SK-N-DZ (cell line): ENCODE measurements around the gene SNCAIP.
"Not testable (repeated sequence)": the region's sequence is repeated elsewhere in the genome, so short reads cannot be mapped to it uniquely, and the experiment has no call there.

Source experiments
- DNase-seq: peaks from one replicate; pipeline ENCODE4 v3.0.0-alpha.2; 2015; ENCODE audit warnings: low spot score

The SNCAIP gene

GRCh38 chr5:122314036-122314435, 2.0 kb downstream of the SNCAIP start:
- no peak for DNase-seq

DNA sequence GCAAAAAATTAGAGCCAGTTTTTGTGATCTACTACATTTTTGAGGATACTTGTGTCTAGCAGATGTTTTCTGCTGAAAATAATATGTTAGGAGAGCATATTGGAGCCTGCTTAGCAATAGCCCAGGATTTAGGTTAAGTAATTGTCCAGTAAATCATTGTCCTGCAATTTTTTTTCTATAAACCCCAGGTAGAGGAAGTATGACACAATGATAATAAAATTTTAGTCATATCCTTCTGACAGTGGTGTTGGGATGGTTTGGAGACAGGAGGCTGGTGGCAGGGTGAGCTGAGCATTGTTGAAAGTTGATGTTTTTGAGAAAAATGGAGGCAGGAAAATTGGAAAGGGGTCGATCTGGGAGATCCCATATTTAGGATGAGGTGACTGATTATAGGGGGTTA, 3.5 kb downstream of the SNCAIP start:
- DNase-seq = no peak

DNA sequence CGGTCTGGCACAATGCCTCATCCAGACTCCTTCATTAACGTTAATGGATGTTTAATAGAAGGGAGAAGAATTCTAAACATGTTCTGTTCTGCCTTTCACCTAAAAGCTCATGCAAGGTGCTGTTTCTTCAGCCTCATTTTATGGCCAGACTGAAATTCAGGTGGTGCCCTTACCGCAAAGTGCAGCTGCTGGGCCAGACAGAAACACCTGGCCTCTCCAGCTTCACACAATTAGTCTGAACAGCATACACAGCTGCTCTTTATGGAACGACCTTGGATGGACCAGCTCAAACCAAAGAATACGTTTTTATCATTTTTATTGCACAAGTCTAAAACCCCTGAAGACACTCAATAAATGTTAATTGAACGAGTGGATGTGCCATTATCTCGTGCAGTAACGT, 4.6 kb downstream of the SNCAIP start:
- DNase-seq = no peak

DNA sequence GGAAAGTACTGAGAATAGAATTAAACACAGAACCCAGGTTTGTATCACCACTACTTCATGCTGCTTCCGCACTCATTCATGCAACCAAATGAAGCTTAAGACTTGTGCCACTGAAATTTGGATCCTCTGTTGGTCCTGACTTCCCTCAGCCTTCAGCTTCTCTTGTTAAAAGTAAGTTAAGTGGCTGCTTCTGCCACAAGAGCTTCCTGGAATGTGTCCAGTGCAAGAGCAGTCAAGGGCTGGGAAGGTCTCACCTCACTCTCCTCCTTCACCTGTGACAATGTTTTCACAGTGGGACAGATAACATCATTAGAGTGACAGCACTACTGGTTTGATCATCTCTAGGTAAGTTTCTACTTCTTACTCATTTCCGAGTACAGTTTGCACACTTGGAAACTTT, 7.9 kb downstream of the SNCAIP start:
- no peak for DNase-seq

DNA sequence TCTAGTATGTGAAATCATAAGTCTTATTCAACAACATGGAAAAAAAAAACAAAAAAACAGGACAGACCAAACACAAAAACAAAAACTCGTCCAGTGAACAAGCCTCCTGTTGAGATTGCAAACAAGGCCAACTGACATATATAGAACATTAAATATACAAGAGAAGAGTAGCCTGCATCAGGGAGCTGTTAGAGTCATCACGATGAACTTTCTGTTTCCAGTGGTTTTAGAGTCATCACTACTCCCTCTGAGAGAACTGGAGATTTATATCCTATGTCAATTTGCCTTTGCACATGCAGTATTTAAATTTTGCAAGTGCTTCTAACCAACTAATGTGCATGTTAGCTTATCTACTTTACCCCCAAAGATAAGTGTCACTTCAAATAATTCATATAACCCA, 9.9 kb downstream of the SNCAIP start:
- no peak for DNase-seq

- DNase-seq = no peak
These were observed 10.9 kb downstream of the SNCAIP start for GRCh38 chr5:122322801-122323548.

DNA sequence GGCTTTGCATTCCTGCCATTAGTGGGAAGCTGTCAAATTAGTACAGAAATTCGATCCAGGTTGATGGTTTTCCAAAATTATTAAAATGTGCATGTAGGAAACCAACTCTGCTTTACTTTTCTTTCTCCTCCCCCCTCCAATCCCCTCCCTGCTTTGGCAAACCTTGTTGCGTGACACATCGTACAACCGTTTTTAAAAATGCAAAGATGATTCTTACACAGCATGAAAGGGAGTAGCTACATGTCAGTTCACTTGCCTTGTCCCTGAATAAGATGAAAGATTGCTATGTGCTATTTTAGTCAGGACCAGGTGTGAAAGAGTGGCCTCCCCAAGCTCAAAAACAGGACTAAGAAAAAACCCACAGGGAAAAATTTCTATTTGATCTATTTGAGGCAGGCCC, 11.7 kb downstream of the SNCAIP start:
- DNase-seq = no peak

DNA sequence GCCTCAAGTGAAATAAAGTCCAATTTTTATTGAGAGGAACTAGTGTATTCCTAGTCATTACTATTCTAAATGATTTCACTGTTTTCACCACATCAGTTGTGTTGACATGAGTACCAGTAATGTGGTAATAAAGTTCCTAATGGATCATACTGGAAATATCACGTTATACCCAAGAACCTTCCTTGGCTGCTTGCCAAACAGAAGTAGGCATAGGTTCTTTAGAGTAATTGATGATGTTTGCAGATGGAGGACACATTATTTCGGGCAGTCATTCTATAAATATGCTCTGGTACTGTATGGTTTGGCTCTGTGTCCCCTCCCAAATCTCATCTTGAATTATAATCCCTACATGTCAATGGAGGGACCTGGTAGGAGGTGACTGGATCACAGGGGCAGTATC, 15.1 kb downstream of the SNCAIP start:
- DNase-seq = no peak

- no peak for DNase-seq
These were observed 18.8 kb downstream of the SNCAIP start for GRCh38 chr5:122330881-122331280.

DNA sequence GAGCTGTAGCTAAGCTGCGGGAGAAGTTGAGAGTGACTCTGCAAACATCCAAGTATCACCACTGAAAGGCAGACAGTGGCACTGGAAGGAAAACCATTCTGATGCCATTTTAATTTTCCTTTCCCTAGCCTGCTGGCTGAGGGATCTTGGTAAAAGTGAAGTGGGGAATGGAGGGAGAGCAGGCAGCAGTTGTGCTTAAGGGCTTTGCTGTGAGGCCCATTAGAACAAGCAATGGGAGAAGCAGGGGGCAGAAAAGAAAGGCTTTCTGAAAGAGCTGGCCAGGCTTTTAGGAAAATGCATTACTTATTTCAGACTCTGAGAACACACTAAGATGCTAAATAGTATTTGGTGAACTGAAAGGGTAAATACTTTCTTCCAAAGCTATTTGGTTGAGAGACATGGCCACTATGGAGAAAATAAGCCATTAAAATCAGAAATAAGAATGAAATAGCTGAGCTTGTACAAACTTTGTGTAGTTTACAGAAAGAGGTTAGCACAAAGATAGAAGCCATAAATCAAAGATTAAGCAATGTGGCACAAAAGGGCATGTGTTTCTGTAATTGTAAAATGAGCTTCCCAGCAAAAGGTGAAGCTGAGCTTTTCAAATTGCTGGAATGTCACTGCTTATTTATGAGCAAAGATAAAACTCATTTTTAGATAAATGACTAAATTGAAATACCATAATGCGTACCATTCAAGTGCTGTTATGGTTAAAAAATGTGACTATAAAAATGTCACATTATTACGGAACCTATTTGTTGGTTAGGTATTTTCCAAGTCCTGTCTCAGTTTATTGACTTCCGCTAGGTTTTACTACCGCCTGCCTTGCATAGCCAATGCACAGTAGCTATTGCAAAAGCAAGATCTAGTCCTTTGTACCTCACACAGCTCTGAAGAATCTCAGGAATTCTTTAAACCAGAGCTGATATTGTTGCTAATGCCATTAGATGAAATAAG, 20.8 kb downstream of the SNCAIP start:
- no peak for DNase-seq

- no peak for DNase-seq
These were observed 21.5 kb downstream of the SNCAIP start for GRCh38 chr5:122333564-122333963.

DNA sequence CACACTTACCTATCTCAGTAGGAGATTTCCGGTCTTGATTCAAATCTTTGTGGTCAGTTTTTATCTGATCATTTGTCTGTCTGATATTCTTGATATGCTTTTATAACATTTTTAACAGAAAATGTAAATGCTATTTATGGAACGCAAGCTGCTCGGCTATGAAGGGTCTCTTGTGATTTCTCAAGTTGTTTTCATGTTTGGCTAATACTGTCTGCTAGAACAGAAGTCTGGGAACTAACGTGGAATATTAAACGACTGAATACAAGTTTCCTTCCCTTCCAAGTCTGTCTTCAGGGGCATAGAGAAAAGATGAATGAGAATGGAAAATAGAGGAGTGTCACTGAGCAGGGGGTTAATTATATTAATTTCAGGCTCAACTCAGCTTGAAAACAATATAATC, 27.6 kb downstream of the SNCAIP start:
- DNase-seq = no peak

DNA sequence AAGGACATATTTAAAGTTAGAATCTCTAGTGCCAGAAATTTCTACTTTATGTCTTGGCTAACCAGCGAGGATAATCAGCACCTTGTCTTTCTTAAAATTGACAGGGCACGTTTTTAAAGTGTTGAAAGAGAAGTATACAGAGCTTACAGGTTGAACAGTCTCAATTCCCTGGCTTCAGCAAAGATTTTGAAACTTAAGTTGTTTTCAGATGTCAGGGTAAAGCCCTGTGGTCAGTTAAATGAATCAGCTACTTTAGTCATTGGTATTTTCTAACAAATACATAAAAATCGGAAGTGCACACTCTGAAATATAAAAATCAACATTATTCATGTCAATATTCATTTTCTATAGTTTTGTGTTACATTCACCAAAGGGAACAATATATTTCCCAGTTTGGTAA, 29.1 kb downstream of the SNCAIP start:
- no peak for DNase-seq

GRCh38 chr5:122342256-122342655, 30.2 kb downstream of the SNCAIP start:
- no peak for DNase-seq

DNA sequence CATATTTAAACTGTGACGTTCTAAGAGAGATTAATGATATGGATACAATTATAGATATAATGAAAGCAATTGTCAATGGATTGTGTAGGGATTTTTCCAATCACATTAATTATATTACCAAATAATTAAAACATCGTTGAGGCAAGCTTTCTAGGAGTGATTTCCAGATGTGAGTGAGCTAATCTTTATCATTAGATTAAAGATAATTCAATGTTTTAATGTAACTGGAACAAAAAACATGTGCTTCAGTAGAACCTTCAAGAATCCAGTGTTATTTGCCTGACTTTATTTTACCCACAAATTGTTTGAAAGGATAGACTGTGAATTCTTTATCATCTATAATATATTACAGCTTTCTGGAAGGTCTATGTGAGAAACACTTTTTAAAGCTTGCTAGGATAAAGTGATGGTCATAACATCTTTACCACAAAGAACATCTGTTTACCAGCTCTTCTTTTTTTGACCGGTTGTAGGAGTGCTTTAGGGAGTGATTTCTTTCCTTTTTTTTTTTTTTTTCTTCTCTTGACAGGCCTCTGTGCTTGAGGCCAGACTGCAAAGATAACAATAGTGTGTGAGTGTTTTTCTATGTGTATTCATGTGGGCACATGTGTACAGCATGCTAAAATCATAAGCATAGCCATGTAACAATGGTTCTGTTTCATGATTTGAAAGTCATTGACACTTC, 35.0 kb downstream of the SNCAIP start:
- no peak for DNase-seq

DNA sequence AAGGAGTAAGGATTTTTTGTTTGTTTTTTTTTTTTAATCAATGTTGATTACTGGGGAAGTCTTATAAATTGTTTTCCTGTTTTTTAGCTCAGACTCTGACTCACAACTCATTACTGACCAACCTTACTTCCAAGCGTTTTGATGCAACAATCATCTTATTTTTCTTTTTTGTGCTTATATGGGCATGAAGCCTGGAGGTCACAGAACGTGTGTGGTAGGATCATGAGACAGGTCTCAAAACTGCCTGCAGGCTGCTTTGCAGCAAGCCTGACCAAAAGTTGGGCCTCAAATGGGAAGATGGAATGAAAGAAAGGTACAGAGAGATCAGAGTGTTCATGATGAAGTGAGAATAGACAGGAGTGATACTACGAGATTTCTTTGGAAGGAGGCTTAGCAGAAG, 38.5 kb downstream of the SNCAIP start:
- DNase-seq = no peak

DNA sequence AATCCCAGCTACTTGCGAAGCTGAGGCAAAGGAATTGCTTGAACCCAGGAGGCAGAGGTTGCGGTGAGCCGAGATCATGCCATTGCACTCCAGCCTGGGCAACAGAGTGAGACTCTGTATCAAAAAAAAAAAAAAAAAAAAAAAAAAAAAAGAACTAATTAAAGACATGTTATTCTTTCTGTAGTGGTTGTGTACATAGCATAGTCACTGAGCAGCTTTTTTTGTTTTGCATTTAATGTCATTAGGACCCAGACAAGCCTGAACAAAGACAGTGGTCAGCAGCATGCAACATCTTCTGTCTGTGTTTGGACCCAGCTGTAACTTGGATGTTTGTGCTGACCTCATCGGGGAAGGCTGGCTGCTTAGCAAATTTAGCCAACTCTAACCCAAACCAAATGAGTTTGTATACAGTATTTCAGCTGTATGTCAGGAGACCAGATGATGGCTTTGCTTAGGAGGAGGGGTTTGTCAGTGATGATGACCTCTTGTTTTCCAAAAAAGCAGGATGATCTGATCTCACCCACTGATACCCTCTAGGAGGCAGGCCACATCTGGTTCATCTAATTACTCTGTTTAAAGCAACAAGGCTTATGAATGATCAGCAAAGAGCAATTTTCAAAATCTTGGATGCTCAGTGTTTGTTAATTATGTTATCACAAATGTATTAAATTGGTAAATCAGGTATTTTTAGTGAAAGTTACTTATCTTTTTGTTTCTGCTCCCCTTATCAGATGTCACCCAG, 39.5 kb downstream of the SNCAIP start:
- peak; percentile 10 for DNase-seq

- no peak for DNase-seq
These were observed 40.3 kb downstream of the SNCAIP start for GRCh38 chr5:122352331-122352730.

DNA sequence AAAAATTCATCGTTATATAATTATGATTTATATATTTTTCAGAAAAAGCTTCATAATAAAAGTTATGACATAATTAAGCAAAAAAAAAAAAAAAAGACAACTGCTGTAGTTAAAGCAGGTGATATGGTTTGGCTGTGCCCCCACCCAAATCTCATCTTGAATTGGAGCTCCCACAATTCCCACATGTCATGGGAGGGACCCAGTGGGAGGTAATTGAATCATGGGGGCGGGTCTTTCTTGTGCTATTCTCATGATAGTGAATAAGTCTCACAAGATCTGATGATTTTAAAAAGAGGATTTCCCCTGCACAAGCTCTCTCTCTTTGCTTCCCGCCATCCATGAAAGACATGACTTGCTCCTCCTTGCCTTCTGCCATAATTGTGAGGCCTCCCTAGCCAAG, 41.3 kb downstream of the SNCAIP start:
- DNase-seq = not testable (repeated sequence)

GRCh38 chr5:122354293-122354692, 42.3 kb downstream of the SNCAIP start:
- no peak for DNase-seq

DNA sequence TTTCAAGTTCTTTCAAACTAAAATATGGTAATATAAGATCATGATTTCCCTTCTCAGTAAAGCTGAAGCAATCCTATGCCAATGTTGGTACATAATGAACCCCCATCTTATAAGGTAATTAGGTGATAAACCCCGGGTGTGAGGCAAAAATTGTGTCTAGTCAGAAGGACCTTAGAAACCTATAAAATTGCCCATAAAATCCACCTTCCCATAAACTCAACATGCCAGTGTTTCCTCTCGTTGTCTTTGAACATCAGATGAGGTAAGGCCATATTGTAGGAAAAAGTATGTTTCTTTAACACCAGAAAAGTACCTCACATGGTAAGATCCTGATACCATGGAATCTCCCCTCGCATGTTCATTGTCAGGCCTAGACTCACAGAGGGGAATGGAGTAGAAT, 43.3 kb downstream of the SNCAIP start:
- no peak for DNase-seq

DNA sequence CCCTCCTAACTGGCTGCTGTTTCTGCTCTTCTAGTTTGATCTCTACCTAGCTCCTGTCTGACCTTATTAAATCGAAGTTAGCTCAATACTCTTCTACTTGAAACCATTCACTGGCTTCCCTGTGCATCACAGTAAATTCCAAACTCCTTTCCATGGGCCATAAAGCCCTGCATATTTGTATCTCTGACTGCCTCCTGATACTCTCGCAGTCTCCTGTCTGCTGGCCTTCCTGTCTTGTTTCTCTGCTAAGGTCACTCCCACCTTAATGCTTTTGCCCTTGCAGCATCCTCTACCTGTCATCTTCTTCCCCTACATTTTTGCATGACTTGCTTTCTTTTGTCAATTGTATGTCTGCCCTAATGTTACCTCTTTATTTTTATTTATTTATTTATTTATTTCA, 44.8 kb downstream of the SNCAIP start:
- no peak for DNase-seq
